GM23338 (cell line): ENCODE measurements around the gene ELP2. TPM values are rescaled to one million over a fixed set of nuclear protein-coding genes. Genes with fewer than 3 reads are reported as not detected.

Experiments used
- ATAC-seq: fragments of 200-7000 bp; cut with Tn5 transposase; 3 replicates; pipeline ENCODE4 v1.9.1; 2020
- DNase-seq: peaks from one replicate; pipeline ENCODE4 v3.0.0-alpha.2; 2015; ENCODE audit warnings: low spot score
- H2AFZ ChIP-seq: fragments of 200-600 bp; sonication (generic); 2 replicates; pipeline ENCODE4 v1.8.0; 2016; ENCODE audit warnings: antibody characterized with exemption, mild to moderate bottlenecking, moderate library complexity
- H3F3A ChIP-seq: fragments of 200-600 bp; sonication (generic); replicated peaks from 2 replicates; pipeline ENCODE4 v1.8.0; 2017; ENCODE audit warnings: antibody characterized with exemption, mixed run types, low read depth
- H3K27ac ChIP-seq: fragments of 200-600 bp; sonication (generic); 2 replicates; pipeline ENCODE4 v1.6.1; 2016; ENCODE audit warnings: low read depth
- H3K27me3 ChIP-seq: fragments of 200-600 bp; sonication (generic); 2 replicates; pipeline ENCODE4 v1.8.0; 2016; ENCODE audit warnings: mild to moderate bottlenecking, mixed run types, moderate library complexity; ENCODE audit not compliant: insufficient read depth
- H3K36me3 ChIP-seq: fragments of 200-600 bp; sonication (generic); 2 replicates; pipeline ENCODE4 v1.8.0; 2016; ENCODE audit warnings: mild to moderate bottlenecking; ENCODE audit not compliant: insufficient read depth
- H3K4me1 ChIP-seq: fragments of 200-600 bp; sonication (generic); 2 replicates; pipeline ENCODE4 v1.8.0; 2016; ENCODE audit warnings: mild to moderate bottlenecking, moderate library complexity; ENCODE audit not compliant: insufficient read depth
- H3K4me2 ChIP-seq: fragments of 200-600 bp; sonication (generic); 2 replicates; pipeline ENCODE4 v1.7.1; 2017; ENCODE audit warnings: mixed run types
- H3K4me3 ChIP-seq: fragments of 200-600 bp; sonication (generic); 2 replicates; pipeline ENCODE4 v1.6.1; 2016; ENCODE audit warnings: mixed run types
- H3K79me2 ChIP-seq: fragments of 200-600 bp; sonication (generic); replicated peaks from 2 replicates; pipeline ENCODE4 v1.8.0; 2017; ENCODE audit warnings: mild to moderate bottlenecking; ENCODE audit not compliant: insufficient read depth
- H3K9me2 ChIP-seq: fragments of 200-600 bp; sonication (generic); 2 replicates; pipeline ENCODE4 v1.8.0; 2017; ENCODE audit not compliant: insufficient read depth
- H4K20me1 ChIP-seq: fragments of 200-600 bp; sonication (generic); replicated peaks from 2 replicates; pipeline ENCODE4 v1.8.0; 2017; ENCODE audit warnings: mild to moderate bottlenecking; ENCODE audit not compliant: insufficient read depth
- H3K27ac Mint-ChIP-seq: 2 replicates; pipeline ENCODE4 v1.8.0; 2020; ENCODE audit warnings: inconsistent platforms, mild to moderate bottlenecking, moderate library complexity, mixed read lengths
- H3K27me3 Mint-ChIP-seq: 3 replicates; pipeline ENCODE4 v1.8.0; 2022; ENCODE audit warnings: low read depth, mild to moderate bottlenecking, moderate library complexity, mixed read lengths, inconsistent platforms; ENCODE audit not compliant: insufficient read depth, poor library complexity
- H3K36me3 Mint-ChIP-seq: 3 replicates; pipeline ENCODE4 v1.8.0; 2021; ENCODE audit warnings: low read depth, mild to moderate bottlenecking, inconsistent platforms, moderate library complexity, mixed read lengths
- H3K4me1 Mint-ChIP-seq: 3 replicates; pipeline ENCODE4 v1.8.0; 2020; ENCODE audit warnings: mild to moderate bottlenecking, inconsistent platforms, mixed read lengths
- H3K4me3 Mint-ChIP-seq: 3 replicates; pipeline ENCODE4 v1.8.0; 2021; ENCODE audit warnings: moderate library complexity, mild to moderate bottlenecking, inconsistent platforms, mixed read lengths
- H3K9me3 Mint-ChIP-seq: 3 replicates; pipeline ENCODE4 v1.8.0; 2020; ENCODE audit warnings: moderate library complexity, mild to moderate bottlenecking, inconsistent platforms, mixed read lengths
- CREB1 ChIP-seq: fragments of 250-450 bp; sonication (Bioruptor Pico); IDR thresholded peaks from 2 replicates; pipeline ENCODE4 v1.5.0; 2020; ENCODE audit warnings: low read depth, mild to moderate bottlenecking, moderate library complexity
- CTCF ChIP-seq, 2 experiments: fragments of 200-600 bp in 1 of 2; sonication (generic) in 1 of 2; conservative IDR thresholded peaks; 2 replicates each; pipeline versions ENCODE4 v1.5.1 to v1.6.1; 2016 to 2017; ENCODE audit warnings: antibody characterized with exemption in 2 of 2, low read depth in 2 of 2, mild to moderate bottlenecking in 2 of 2, moderate library complexity in 1 of 2
- ETS1 ChIP-seq: IDR thresholded peaks from 2 replicates; pipeline ENCODE4 v1.6.1; 2016; ENCODE audit warnings: antibody characterized with exemption
- EZH2 ChIP-seq: fragments of 200-600 bp; sonication (generic); IDR thresholded peaks from one replicate; pipeline ENCODE4 v1.8.0; 2017; ENCODE audit warnings: antibody characterized with exemption, mild to moderate bottlenecking, low read depth; ENCODE audit not compliant: unreplicated experiment
- EZH2phosphoT487 ChIP-seq: fragments of 200-600 bp; sonication (generic); IDR thresholded peaks from one replicate; pipeline ENCODE4 v1.8.1; 2018; ENCODE audit warnings: antibody characterized with exemption; ENCODE audit not compliant: unreplicated experiment
- JUNB ChIP-seq: IDR thresholded peaks from one replicate; pipeline ENCODE4 v1.6.1; 2016; ENCODE audit warnings: antibody characterized with exemption; ENCODE audit not compliant: unreplicated experiment
- NANOG ChIP-seq: IDR thresholded peaks from 2 replicates; pipeline ENCODE4 v1.6.1; 2016; ENCODE audit warnings: antibody characterized with exemption, borderline replicate concordance
- POLR2AphosphoS5 ChIP-seq: IDR thresholded peaks from 2 replicates; pipeline ENCODE4 v1.6.1; 2016; ENCODE audit warnings: antibody characterized with exemption, low read depth
- REST ChIP-seq: IDR thresholded peaks from one replicate; pipeline ENCODE4 v1.6.1; 2018; ENCODE audit warnings: antibody characterized with exemption; ENCODE audit not compliant: unreplicated experiment
- STAT1 ChIP-seq: IDR thresholded peaks from one replicate; pipeline ENCODE4 v1.6.1; 2016; ENCODE audit warnings: antibody characterized with exemption; ENCODE audit not compliant: unreplicated experiment
- ZNF114 ChIP-seq: fragments of 250-450 bp; sonication (Bioruptor Pico); IDR thresholded peaks from 2 replicates; pipeline ENCODE4 v1.5.0; 2020; ENCODE audit warnings: mild to moderate bottlenecking, moderate library complexity
- ZNF331 ChIP-seq: fragments of 250-450 bp; sonication (Bioruptor Pico); IDR thresholded peaks from 2 replicates; pipeline ENCODE4 v1.5.0; 2020; ENCODE audit warnings: low read depth, mild to moderate bottlenecking, moderate library complexity
- ZNF462 ChIP-seq: fragments of 250-450 bp; sonication (Bioruptor Pico); IDR thresholded peaks from 2 replicates; pipeline ENCODE4 v1.5.0; 2020; ENCODE audit warnings: mild to moderate bottlenecking, moderate library complexity
- polyA plus RNA-seq: library from polyadenylated mRNA; unstranded; fragments of >200 nt; fragmentation: Nextera tagmentation; extraction: Ambion mirVana; gene quantifications from 2 replicates; pipeline ENCODE4 v1.2.1, GENCODE V29; 2016
- total RNA-seq: library from RNA; depleted of rRNA; stranded (reverse); fragments of >200 nt; shearing (Covaris generic); gene quantifications from 2 replicates; pipeline ENCODE4 v1.2.3, GENCODE V29; 2014

ELP2 gene
- total and polyA plus RNA-seq, 2 experiments from 2014 or later: 119 to 135 TPM

GRCh38 chr18:36175481-36175880 is 45.8 kb downstream of the ELP2 start:
- H3K9me2 ChIP-seq: no peaks in the 10 kb centered on the region
- DNase-seq (no peak), ATAC-seq (no peak)
- H3K36me3 ChIP-seq: peaks cover 28% of the 10 kb centered on the region
- H4K20me1 ChIP-seq: no peaks in the 10 kb centered on the region
- H3K4me1 ChIP-seq: no peaks in the 10 kb centered on the region
- Mint-ChIP-seq H3K36me3 (peaks cover 37% of the 10 kb centered on the region), H3K9me3 (no peaks in the 10 kb centered on the region), H3K27ac (no peak overlapping the region), H3K4me3 (no peak overlapping the region), H3K27me3 (peaks cover 4% of the 10 kb centered on the region), H3K4me1 (no peaks in the 10 kb centered on the region; the same call in 2 of the 3 replicates)
- no peaks in the 10 kb centered on the region for H3K27me3 ChIP-seq
- H3K79me2 ChIP-seq: no peaks in the 10 kb centered on the region
- no peak overlapping the region for H3K4me2 ChIP-seq
- H3K4me3 ChIP-seq: no peak overlapping the region
- no peaks in the 10 kb centered on the region; the same call in 1 of the 2 replicates for H3F3A ChIP-seq
- TF ChIP-seq REST (no peak), ZNF462 (CRISPR knock-in tag) (no peak), JUNB (no peak), ETS1 (no peak), STAT1 (no peak), ZNF331 (CRISPR knock-in tag) (no peak), NANOG (no peak), EZH2phosphoT487 (no peak), CREB1 (no peak), EZH2 (no peak), ZNF114 (CRISPR knock-in tag) (no peak), POLR2AphosphoS5 (no peak), CTCF (conservative IDR thresholded peaks at IDR 0.05; ENCODE audit: low read depth in 2 of 2) (no peak)
- no peak overlapping the region for H3K27ac ChIP-seq
- H2AFZ ChIP-seq: no peak overlapping the region
